SK-N-SH treated with all-trans-retinoic acid at 6 μM for 48 hours (cell line): Measurements from ENCODE around the gene RORB.

Source experiments
- ATAC-seq: fragments of 200-7000 bp; cut with Tn5 transposase; 3 replicates; pipeline ENCODE4 v1.9.1; 2020; ENCODE audit warnings: mild to moderate bottlenecking, moderate library complexity
- ARNTL ChIP-seq: fragments of 450-650 bp; formaldehyde crosslinking; IDR thresholded peaks from 2 replicates; pipeline ENCODE4 v1.5.0; 2020; ENCODE audit warnings: low read depth, mild to moderate bottlenecking, moderate library complexity, borderline replicate concordance
- BACH2 ChIP-seq: fragments of 250-450 bp; sonication (Bioruptor Pico); IDR thresholded peaks from 2 replicates; pipeline ENCODE4 v1.9.0; 2021; ENCODE audit warnings: mild to moderate bottlenecking, borderline replicate concordance
- CSDC2 ChIP-seq: fragments of 250-450 bp; sonication (Bioruptor Pico); IDR thresholded peaks from 2 replicates; pipeline ENCODE4 v1.5.0; 2020; ENCODE audit warnings: mild to moderate bottlenecking, moderate library complexity
- ESRRG ChIP-seq: fragments of 250-450 bp; sonication (Bioruptor Pico); IDR thresholded peaks from 2 replicates; pipeline ENCODE4 v1.6.1; 2021; ENCODE audit warnings: mild to moderate bottlenecking
- GLIS3 ChIP-seq: fragments of 250-450 bp; sonication (Bioruptor Pico); IDR thresholded peaks from 2 replicates; pipeline ENCODE4 v1.5.0; 2020; ENCODE audit warnings: mild to moderate bottlenecking, moderate library complexity
- OSR1 ChIP-seq: fragments of 250-450 bp; sonication (Bioruptor Pico); IDR thresholded peaks from 2 replicates; pipeline ENCODE4 v1.8.0; 2022; ENCODE audit warnings: moderate library complexity, mild to moderate bottlenecking, inconsistent platforms
- PATZ1 ChIP-seq: fragments of 250-450 bp; sonication (Bioruptor Pico); IDR thresholded peaks from 2 replicates; pipeline ENCODE4 v1.8.0; 2020; ENCODE audit warnings: mild to moderate bottlenecking, moderate library complexity, borderline replicate concordance
- PPARA ChIP-seq: fragments of 250-450 bp; sonication (Bioruptor Pico); IDR thresholded peaks from 2 replicates; pipeline ENCODE4 v1.5.0; 2020; ENCODE audit warnings: mild to moderate bottlenecking, borderline replicate concordance
- RARB ChIP-seq: fragments of 250-450 bp; sonication (Bioruptor Pico); IDR thresholded peaks from 2 replicates; pipeline ENCODE4 v1.8.0; 2021; ENCODE audit warnings: mild to moderate bottlenecking, moderate library complexity
- SNAI2 ChIP-seq: fragments of 250-450 bp; sonication (Bioruptor Pico); IDR thresholded peaks from 2 replicates; pipeline ENCODE4 v1.5.0; 2020; ENCODE audit warnings: mild to moderate bottlenecking, moderate library complexity
- TCF4 ChIP-seq: fragments of 250-450 bp; sonication (Bioruptor Pico); IDR thresholded peaks from 2 replicates; pipeline ENCODE4 v1.8.0; 2021; ENCODE audit warnings: mild to moderate bottlenecking, moderate library complexity, borderline replicate concordance
- TOX ChIP-seq: fragments of 250-450 bp; sonication (Bioruptor Pico); IDR thresholded peaks from 2 replicates; pipeline ENCODE4 v1.8.0; 2021; ENCODE audit warnings: mild to moderate bottlenecking, moderate library complexity, borderline replicate concordance
- ZC3H10 ChIP-seq: fragments of 250-450 bp; sonication (Bioruptor Pico); IDR thresholded peaks from 2 replicates; pipeline ENCODE4 v1.5.1; 2021; ENCODE audit warnings: mild to moderate bottlenecking, moderate library complexity
- ZFP3 ChIP-seq: fragments of 250-450 bp; sonication (Bioruptor Pico); IDR thresholded peaks from 2 replicates; pipeline ENCODE4 v1.5.0; 2020; ENCODE audit warnings: mild to moderate bottlenecking, moderate library complexity
- ZFP30 ChIP-seq: fragments of 450-650 bp; formaldehyde crosslinking; IDR thresholded peaks from 2 replicates; pipeline ENCODE4 v1.5.0; 2022; ENCODE audit warnings: mild to moderate bottlenecking, moderate library complexity
- ZNF70 ChIP-seq: fragments of 450-650 bp; formaldehyde crosslinking; IDR thresholded peaks from 2 replicates; pipeline ENCODE4 v1.5.0; 2020; ENCODE audit warnings: mild to moderate bottlenecking, moderate library complexity
- ZNF8 ChIP-seq: fragments of 450-650 bp; formaldehyde crosslinking; IDR thresholded peaks from 2 replicates; pipeline ENCODE4 v1.5.0; 2020; ENCODE audit warnings: mild to moderate bottlenecking, moderate library complexity
- TF ChIP-seq, protein P1 (sequence below): fragments of 250-450 bp; sonication (Bioruptor Pico); IDR thresholded peaks from 2 replicates; pipeline ENCODE4 v1.5.0; 2020; ENCODE audit warnings: mild to moderate bottlenecking, moderate library complexity
- TF ChIP-seq, protein P2 (sequence below): fragments of 250-450 bp; sonication (Bioruptor Pico); IDR thresholded peaks from 2 replicates; pipeline ENCODE4 v1.5.1; 2021; ENCODE audit warnings: mild to moderate bottlenecking, moderate library complexity

RORB gene

DNA sequence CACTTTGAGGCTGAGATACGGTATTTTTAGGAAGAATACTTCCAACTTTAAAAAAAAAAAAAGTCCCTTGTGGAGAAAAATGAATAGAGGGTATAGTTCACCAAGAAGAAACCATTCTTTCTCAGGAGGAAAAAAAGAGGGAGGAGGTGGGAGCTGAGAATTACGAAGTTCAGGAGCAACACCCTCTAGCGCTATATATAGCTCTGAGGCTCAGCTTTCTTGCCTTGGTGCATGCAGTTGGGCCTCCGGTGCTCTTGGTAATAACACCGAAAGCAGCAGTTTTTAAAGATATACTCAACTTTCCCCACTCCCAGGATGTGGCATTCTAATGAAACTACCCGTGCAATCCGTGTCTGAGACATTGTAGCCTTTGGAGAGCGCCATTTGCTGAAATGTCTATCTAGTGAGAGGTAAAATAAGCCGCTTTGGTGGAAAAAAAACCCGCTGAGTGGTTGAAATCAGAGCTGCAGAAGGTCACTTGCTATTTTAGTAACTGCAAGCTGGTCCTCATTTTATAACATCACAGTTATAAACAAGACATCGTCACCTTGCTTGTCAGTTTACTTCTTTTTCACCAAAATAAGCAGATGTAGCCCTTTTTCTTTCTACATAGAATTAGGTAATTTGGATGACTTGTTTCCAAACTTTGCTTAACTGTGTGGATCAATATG, 156.4 kb downstream of the RORB start:
- no peak for ATAC-seq
- TF ChIP-seq SNAI2 (CRISPR knock-in tag) (no peak), ZNF70 (CRISPR knock-in tag) (no peak), ARNTL (CRISPR knock-in tag) (no peak)
- TF ChIP-seq, protein P1, sequence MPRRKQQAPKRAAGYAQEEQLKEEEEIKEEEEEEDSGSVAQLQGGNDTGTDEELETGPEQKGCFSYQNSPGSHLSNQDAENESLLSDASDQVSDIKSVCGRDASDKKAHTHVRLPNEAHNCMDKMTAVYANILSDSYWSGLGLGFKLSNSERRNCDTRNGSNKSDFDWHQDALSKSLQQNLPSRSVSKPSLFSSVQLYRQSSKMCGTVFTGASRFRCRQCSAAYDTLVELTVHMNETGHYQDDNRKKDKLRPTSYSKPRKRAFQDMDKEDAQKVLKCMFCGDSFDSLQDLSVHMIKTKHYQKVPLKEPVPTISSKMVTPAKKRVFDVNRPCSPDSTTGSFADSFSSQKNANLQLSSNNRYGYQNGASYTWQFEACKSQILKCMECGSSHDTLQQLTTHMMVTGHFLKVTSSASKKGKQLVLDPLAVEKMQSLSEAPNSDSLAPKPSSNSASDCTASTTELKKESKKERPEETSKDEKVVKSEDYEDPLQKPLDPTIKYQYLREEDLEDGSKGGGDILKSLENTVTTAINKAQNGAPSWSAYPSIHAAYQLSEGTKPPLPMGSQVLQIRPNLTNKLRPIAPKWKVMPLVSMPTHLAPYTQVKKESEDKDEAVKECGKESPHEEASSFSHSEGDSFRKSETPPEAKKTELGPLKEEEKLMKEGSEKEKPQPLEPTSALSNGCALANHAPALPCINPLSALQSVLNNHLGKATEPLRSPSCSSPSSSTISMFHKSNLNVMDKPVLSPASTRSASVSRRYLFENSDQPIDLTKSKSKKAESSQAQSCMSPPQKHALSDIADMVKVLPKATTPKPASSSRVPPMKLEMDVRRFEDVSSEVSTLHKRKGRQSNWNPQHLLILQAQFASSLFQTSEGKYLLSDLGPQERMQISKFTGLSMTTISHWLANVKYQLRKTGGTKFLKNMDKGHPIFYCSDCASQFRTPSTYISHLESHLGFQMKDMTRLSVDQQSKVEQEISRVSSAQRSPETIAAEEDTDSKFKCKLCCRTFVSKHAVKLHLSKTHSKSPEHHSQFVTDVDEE (CRISPR knock-in tag): no peak
- TF ChIP-seq, protein P2, sequence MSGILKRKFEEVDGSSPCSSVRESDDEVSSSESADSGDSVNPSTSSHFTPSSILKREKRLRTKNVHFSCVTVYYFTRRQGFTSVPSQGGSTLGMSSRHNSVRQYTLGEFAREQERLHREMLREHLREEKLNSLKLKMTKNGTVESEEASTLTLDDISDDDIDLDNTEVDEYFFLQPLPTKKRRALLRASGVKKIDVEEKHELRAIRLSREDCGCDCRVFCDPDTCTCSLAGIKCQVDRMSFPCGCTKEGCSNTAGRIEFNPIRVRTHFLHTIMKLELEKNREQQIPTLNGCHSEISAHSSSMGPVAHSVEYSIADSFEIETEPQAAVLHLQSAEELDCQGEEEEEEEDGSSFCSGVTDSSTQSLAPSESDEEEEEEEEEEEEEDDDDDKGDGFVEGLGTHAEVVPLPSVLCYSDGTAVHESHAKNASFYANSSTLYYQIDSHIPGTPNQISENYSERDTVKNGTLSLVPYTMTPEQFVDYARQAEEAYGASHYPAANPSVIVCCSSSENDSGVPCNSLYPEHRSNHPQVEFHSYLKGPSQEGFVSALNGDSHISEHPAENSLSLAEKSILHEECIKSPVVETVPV (CRISPR knock-in tag): no peak

- TF ChIP-seq RARB (no peak), CSDC2 (CRISPR knock-in tag) (no peak), ZNF8 (no peak), ZFP30 (CRISPR knock-in tag) (no peak), ZNF70 (CRISPR knock-in tag) (no peak), SNAI2 (CRISPR knock-in tag) (no peak), ARNTL (CRISPR knock-in tag) (no peak), BACH2 (no peak), PPARA (CRISPR knock-in tag) (no peak)
- TF ChIP-seq, protein P1 (CRISPR knock-in tag): no peak
- TF ChIP-seq, protein P2 (CRISPR knock-in tag): no peak
- TF ChIP-seq, all 23 proteins: peak for 0
Observed at GRCh38 chr9:74662674-74663073, 165.5 kb downstream of the RORB start.

DNA sequence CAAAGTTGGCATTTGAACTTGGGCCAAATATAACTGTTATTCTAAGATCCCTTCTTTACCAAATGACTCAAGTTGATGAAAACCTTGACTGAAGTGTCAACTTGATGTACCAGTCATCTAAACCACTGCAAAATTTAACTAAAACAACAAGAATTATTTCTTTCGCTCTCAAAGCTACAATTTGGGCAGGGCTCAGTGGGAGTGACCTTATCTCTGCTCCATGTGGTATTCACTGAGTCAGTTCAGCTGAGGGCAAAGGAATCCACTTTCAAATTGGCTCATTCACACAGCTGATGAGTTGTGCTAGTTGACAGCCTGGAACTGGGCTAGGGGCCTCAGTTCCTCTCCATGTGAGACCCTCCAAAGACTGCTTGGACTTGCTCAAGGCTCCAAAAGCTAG, 166.3 kb downstream of the RORB start:
- ATAC-seq: no peak
- no peak for TF ChIP-seq PATZ1 (CRISPR knock-in tag)
- no peak for TF ChIP-seq PPARA (CRISPR knock-in tag)
- TF ChIP-seq GLIS3: no peak
- TF ChIP-seq ZFP30 (CRISPR knock-in tag): no peak
- no peak for TF ChIP-seq TOX (CRISPR knock-in tag)

More at GRCh38 chr9:74662674-74663073, 165.5 kb downstream of the RORB start:
- no peak for ATAC-seq

DNA sequence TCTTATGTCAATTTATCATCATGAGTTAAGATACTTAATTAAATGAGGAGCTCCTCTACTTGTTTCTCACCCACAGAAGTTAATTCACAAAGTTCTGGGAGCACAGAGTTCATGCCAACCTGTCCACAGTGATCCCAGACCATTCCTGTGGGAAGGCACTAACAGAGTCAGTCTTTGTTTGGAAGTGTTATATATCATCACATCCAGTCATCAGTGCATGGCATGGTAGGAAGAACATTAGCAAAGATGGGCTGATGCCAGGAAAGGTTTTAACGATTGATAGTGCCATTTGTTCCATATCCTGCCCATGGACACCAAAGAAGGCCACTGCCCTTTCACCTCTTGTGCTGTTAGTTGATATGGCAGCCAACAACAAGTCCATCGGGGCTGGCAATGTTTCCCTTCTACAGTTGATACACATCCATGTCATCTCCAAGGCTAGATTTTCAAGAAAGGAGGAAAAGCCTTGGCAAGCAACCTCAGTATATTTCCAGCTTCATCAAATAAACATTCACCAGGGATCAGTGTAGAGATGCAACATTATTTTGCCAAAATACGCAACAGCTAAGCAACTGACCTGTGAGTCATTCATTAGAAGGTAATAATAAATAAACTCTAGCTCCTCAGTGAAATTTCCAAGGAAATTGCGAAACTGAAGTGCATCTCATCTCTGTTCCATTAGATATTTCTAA, 169.6 kb downstream of the RORB start:
- no peak for ATAC-seq
- TF ChIP-seq RARB (no peak), ZFP30 (CRISPR knock-in tag) (no peak), SNAI2 (CRISPR knock-in tag) (no peak), ZC3H10 (CRISPR knock-in tag) (no peak), OSR1 (CRISPR knock-in tag) (no peak), ZFP3 (CRISPR knock-in tag) (no peak), BACH2 (no peak), ESRRG (CRISPR knock-in tag) (no peak), ZNF70 (CRISPR knock-in tag) (no peak), TCF4 (no peak), ZNF8 (no peak), ARNTL (CRISPR knock-in tag) (no peak), GLIS3 (no peak)
- TF ChIP-seq, protein P1 (CRISPR knock-in tag): no peak
